GM12891 (cell line): ENCODE data around the gene UPK3BL1.
"Not testable (repeated sequence)": the region's sequence is repeated elsewhere in the genome, so short reads cannot be mapped to it uniquely, and the experiment has no call there.

Experiments used
- PAX5 ChIP-seq: IDR thresholded peaks from 2 replicates; pipeline ENCODE4 v1.6.1; 2011; ENCODE audit warnings: low read length, moderate library complexity, mild to moderate bottlenecking; ENCODE audit not compliant: insufficient read depth, severe bottlenecking
- POLR2A ChIP-seq: IDR thresholded peaks from 2 replicates; pipeline ENCODE4 v1.6.1; 2011; ENCODE audit warnings: low read depth, low read length, control low read depth
- POLR2AphosphoS5 ChIP-seq: IDR thresholded peaks from 2 replicates; pipeline ENCODE4 v1.6.1; 2011; ENCODE audit warnings: low read depth, low read length, control low read depth
- SPI1 ChIP-seq: IDR thresholded peaks from 2 replicates; pipeline ENCODE4 v1.6.1; 2011; ENCODE audit warnings: low read depth, low read length, control low read depth

- not testable (repeated sequence) for TF ChIP-seq POLR2AphosphoS5, PAX5, POLR2A, SPI1
These were observed 7.2 kb downstream of the UPK3BL1 start for GRCh38 chr7:102635354-102635753.
